IMR-90 (cell line): ENCODE results near the gene TPGS1.

Source experiments
- CEBPB ChIP-seq: IDR thresholded peaks from 2 replicates; pipeline ENCODE4 v1.6.1; 2012; ENCODE audit warnings: low read depth, low read length, improper control_type of control experiment
- CHD1 ChIP-seq: IDR thresholded peaks from 2 replicates; pipeline ENCODE4 v1.6.1; 2012; ENCODE audit warnings: low read depth, low read length, improper control_type of control experiment
- CTCF ChIP-seq: conservative IDR thresholded peaks from 2 replicates; pipeline ENCODE4 v1.5.1; 2012; ENCODE audit warnings: mild to moderate bottlenecking, low read depth, low read length, improper control_type of control experiment
- ELK1 ChIP-seq: fragments of 150-350 bp; IDR thresholded peaks from 2 replicates; pipeline ENCODE4 v1.6.1; 2016; ENCODE audit warnings: low read depth, mild to moderate bottlenecking, low read length, moderate library complexity, borderline replicate concordance
- MAFK ChIP-seq: IDR thresholded peaks from 2 replicates; pipeline ENCODE4 v1.6.1; 2012; ENCODE audit warnings: low read depth, low read length, improper control_type of control experiment
- MAZ ChIP-seq: IDR thresholded peaks from 2 replicates; pipeline ENCODE4 v1.6.1; 2012; ENCODE audit warnings: low read depth, mild to moderate bottlenecking, low read length, improper control_type of control experiment, moderate library complexity, borderline replicate concordance
- MXI1 ChIP-seq: IDR thresholded peaks from 2 replicates; pipeline ENCODE4 v1.6.1; 2012; ENCODE audit warnings: low read depth, mild to moderate bottlenecking, low read length, moderate library complexity, borderline replicate concordance
- POLR2A ChIP-seq: IDR thresholded peaks from 2 replicates; pipeline ENCODE4 v1.6.1; 2012; ENCODE audit warnings: mild to moderate bottlenecking, low read depth, low read length
- RAD21 ChIP-seq: IDR thresholded peaks from 2 replicates; pipeline ENCODE4 v1.6.1; 2012; ENCODE audit warnings: low read length, improper control_type of control experiment
- USF2 ChIP-seq: fragments of 150-350 bp; IDR thresholded peaks from 2 replicates; pipeline ENCODE4 v1.6.1; 2017; ENCODE audit warnings: mild to moderate bottlenecking, antibody characterized with exemption, low read length, low read depth

DNA sequence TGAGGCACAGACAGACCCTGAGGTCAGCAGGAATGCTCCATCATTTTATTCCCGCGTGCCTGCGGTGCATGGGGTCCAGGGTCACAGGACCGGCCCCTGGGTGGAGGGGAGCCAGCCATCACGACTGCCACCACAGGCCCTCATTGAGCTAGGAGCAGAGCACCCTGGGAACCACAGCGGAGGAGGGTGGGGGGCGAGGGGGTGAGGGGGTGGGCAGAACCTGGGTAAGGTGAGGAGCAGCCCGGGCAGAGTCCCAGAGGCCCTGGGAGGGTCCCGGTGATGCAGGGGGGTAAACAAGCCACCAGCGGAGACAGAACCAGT, 12.3 kb upstream of the TPGS1 start:
- TF ChIP-seq USF2 (no peak), RAD21 (no peak), CTCF (no peak), POLR2A (no peak), MXI1 (no peak), CEBPB (no peak), MAFK (no peak), ELK1 (no peak), MAZ (no peak), CHD1 (no peak)
